ENCODE data around the gene PRKAR1A.

Gene PRKAR1A

GRCh38 chr17:68526548-68526947 is 14.3 kb downstream of the PRKAR1A start:
- H3K9me3 ChIP-seq (ENCODE audit: control insufficient read depth, insufficient read depth, low read depth, low read length) = no peaks in the 10 kb centered on the region
- no peaks in the 10 kb centered on the region for H3K27me3 ChIP-seq (ENCODE audit: control insufficient read depth, insufficient read depth, low read length)
- no peak overlapping the region for H3K27ac ChIP-seq (ENCODE audit: low read depth, low read length)
- peaks cover 96% of the 10 kb centered on the region for H3K36me3 ChIP-seq (ENCODE audit: control insufficient read depth, insufficient read depth, low read length)
- peaks cover 26% of the 10 kb centered on the region; the same call in 1 of the 2 replicates for H3K4me1 ChIP-seq (ENCODE audit: control insufficient read depth, insufficient read depth, low read length)
- H3K4me3 ChIP-seq (ENCODE audit: low read depth, low read length) = no peak overlapping the region
- H3K9ac ChIP-seq (ENCODE audit: low read length) = no peak overlapping the region

- Histone ChIP-seq H3K4me3 (ENCODE audit: low read depth, low read length) (no peak overlapping the region), H3K9ac (ENCODE audit: low read length) (no peak overlapping the region), H3K27me3 (ENCODE audit: control insufficient read depth, insufficient read depth, low read length) (no peaks in the 10 kb centered on the region), H3K9me3 (ENCODE audit: control insufficient read depth, insufficient read depth, low read depth, low read length) (no peaks in the 10 kb centered on the region), H3K4me1 (ENCODE audit: control insufficient read depth, insufficient read depth, low read length) (peaks cover 26% of the 10 kb centered on the region; the same call in 1 of the 2 replicates), H3K27ac (ENCODE audit: low read depth, low read length) (no peak overlapping the region), H3K36me3 (ENCODE audit: control insufficient read depth, insufficient read depth, low read length) (peaks cover 94% of the 10 kb centered on the region)
Measured at GRCh38 chr17:68527314-68527713, 15.1 kb downstream of the PRKAR1A start.

GRCh38 chr17:68531252-68531651 is 19.0 kb downstream of the PRKAR1A start:
- Histone ChIP-seq H3K27ac (ENCODE audit: low read depth, low read length) (no peak overlapping the region), H3K9ac (ENCODE audit: low read length) (no peak overlapping the region), H3K4me1 (ENCODE audit: control insufficient read depth, insufficient read depth, low read length) (peaks cover 24% of the 10 kb centered on the region; the same call in 1 of the 2 replicates), H3K4me3 (ENCODE audit: low read depth, low read length) (no peak overlapping the region), H3K36me3 (ENCODE audit: control insufficient read depth, insufficient read depth, low read length) (peaks cover 89% of the 10 kb centered on the region), H3K9me3 (ENCODE audit: control insufficient read depth, insufficient read depth, low read depth, low read length) (no peaks in the 10 kb centered on the region), H3K27me3 (ENCODE audit: control insufficient read depth, insufficient read depth, low read length) (no peaks in the 10 kb centered on the region)

DNA sequence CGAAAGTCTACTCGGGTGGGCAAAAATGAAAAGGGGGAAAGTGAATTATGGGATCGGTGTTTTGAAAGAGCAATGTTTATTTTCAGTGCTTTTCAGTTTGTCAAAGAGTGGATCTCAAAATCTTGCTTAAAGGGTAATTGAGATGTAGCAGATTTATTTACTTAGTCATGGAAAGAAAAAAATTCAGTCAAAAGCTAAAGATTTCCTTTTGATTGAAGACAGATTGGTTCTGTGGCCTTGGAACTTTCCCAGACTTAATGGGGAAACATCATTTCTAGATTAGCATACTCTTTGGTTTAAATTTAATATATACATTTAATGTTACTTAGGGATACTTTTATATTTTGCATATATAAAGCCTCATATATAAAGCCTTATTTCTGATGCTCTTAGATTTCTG is 20.6 kb downstream of the PRKAR1A start:
- Histone ChIP-seq H3K4me1 (ENCODE audit: control insufficient read depth, insufficient read depth, low read length) (peaks cover 9% of the 10 kb centered on the region; the same call in 1 of the 2 replicates), H3K4me3 (ENCODE audit: low read depth, low read length) (no peak overlapping the region), H3K36me3 (ENCODE audit: control insufficient read depth, insufficient read depth, low read length) (peaks cover 89% of the 10 kb centered on the region), H3K27ac (ENCODE audit: low read depth, low read length) (no peak overlapping the region), H3K9me3 (ENCODE audit: control insufficient read depth, insufficient read depth, low read depth, low read length) (no peaks in the 10 kb centered on the region), H3K9ac (ENCODE audit: low read length) (no peak overlapping the region), H3K27me3 (ENCODE audit: control insufficient read depth, insufficient read depth, low read length) (no peaks in the 10 kb centered on the region)

GRCh38 chr17:68533887-68534694 is 21.9 kb downstream of the PRKAR1A start:
- Histone ChIP-seq H3K4me3 (ENCODE audit: low read depth, low read length) (no peak overlapping the region), H3K27ac (ENCODE audit: low read depth, low read length) (no peak overlapping the region), H3K4me1 (ENCODE audit: control insufficient read depth, insufficient read depth, low read length) (no peaks in the 10 kb centered on the region), H3K27me3 (ENCODE audit: control insufficient read depth, insufficient read depth, low read length) (no peaks in the 10 kb centered on the region), H3K9ac (ENCODE audit: low read length) (no peak overlapping the region), H3K36me3 (ENCODE audit: control insufficient read depth, insufficient read depth, low read length) (peaks cover 89% of the 10 kb centered on the region), H3K9me3 (ENCODE audit: control insufficient read depth, insufficient read depth, low read depth, low read length) (no peaks in the 10 kb centered on the region)

- Histone ChIP-seq H3K9ac (ENCODE audit: low read length) (no peak overlapping the region), H3K27me3 (ENCODE audit: control insufficient read depth, insufficient read depth, low read length) (no peaks in the 10 kb centered on the region), H3K4me3 (ENCODE audit: low read depth, low read length) (no peak overlapping the region), H3K27ac (ENCODE audit: low read depth, low read length) (no peak overlapping the region), H3K9me3 (ENCODE audit: control insufficient read depth, insufficient read depth, low read depth, low read length) (no peaks in the 10 kb centered on the region), H3K36me3 (ENCODE audit: control insufficient read depth, insufficient read depth, low read length) (peaks cover 89% of the 10 kb centered on the region), H3K4me1 (ENCODE audit: control insufficient read depth, insufficient read depth, low read length) (no peaks in the 10 kb centered on the region)
Measured at GRCh38 chr17:68534695-68535088, 22.5 kb downstream of the PRKAR1A start.

- peaks cover 88% of the 10 kb centered on the region for H3K36me3 ChIP-seq (ENCODE audit: control insufficient read depth, insufficient read depth, low read length)
- H3K9me3 ChIP-seq (ENCODE audit: control insufficient read depth, insufficient read depth, low read depth, low read length) = no peaks in the 10 kb centered on the region
Measured at GRCh38 chr17:68535922-68536321, 23.7 kb downstream of the PRKAR1A start.

DNA sequence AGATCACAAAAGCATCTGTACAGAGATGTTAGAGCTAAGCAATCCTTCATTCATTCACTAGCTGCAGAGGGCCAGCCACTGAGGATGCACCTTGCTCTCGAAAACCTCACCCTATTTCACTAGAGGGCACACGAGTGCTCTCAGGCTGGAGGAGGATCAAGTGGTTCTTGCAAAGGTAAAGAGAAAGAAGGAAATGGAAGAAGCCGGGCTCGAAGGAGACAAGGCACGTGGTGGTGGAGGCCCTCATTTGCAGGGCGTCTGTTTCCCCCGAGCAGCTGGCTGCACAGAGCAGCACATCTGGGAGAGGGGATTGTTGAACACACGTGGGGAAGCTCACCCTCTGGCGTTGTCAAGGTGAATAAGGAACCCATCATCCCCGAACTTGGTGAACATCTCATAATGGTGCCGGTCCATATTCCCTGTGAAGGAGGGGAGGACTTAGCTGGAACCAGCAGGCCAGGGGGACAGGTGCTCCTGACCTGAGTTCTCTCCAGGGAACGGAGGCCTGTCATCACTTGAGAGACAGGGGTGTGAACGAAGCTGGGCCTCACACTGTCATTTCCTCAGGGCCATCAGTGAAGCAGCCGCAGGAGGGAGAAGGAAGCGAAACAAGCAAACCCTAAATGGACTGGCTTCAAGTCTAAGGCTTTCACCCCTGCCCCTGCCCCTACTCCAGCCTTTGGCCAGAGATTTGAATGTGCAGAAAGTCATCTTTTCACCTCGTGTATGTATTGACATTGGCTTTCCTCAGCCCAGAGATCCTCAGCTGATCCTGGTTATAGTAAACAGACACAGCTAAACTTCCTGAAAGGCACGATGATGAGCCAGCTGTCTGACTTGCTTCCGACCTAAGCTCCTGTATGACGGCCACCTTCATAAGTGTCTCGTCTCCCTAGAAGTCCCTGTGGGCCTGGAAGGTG is 27.6 kb downstream of the PRKAR1A start:
- Histone ChIP-seq H3K9ac (ENCODE audit: low read length) (no peak overlapping the region), H3K27ac (ENCODE audit: low read depth, low read length) (no peak overlapping the region), H3K9me3 (ENCODE audit: control insufficient read depth, insufficient read depth, low read depth, low read length) (no peaks in the 10 kb centered on the region), H3K4me3 (ENCODE audit: low read depth, low read length) (no peak overlapping the region), H3K27me3 (ENCODE audit: control insufficient read depth, insufficient read depth, low read length) (no peaks in the 10 kb centered on the region), H3K36me3 (ENCODE audit: control insufficient read depth, insufficient read depth, low read length) (peaks cover 93% of the 10 kb centered on the region), H3K4me1 (ENCODE audit: control insufficient read depth, insufficient read depth, low read length) (no peaks in the 10 kb centered on the region)

More at GRCh38 chr17:68535922-68536321, 23.7 kb downstream of the PRKAR1A start:
- Histone ChIP-seq H3K27ac (ENCODE audit: low read depth, low read length) (no peak overlapping the region), H3K27me3 (ENCODE audit: control insufficient read depth, insufficient read depth, low read length) (no peaks in the 10 kb centered on the region), H3K9ac (ENCODE audit: low read length) (no peak overlapping the region), H3K4me1 (ENCODE audit: control insufficient read depth, insufficient read depth, low read length) (no peaks in the 10 kb centered on the region), H3K4me3 (ENCODE audit: low read depth, low read length) (no peak overlapping the region)

GRCh38 chr17:68540981-68541380 is 28.8 kb downstream of the PRKAR1A start:
- no peak overlapping the region for H3K4me3 ChIP-seq (ENCODE audit: low read depth, low read length)
- H3K36me3 ChIP-seq (ENCODE audit: control insufficient read depth, insufficient read depth, low read length) = peaks cover 81% of the 10 kb centered on the region
- H3K27me3 ChIP-seq (ENCODE audit: control insufficient read depth, insufficient read depth, low read length) = no peaks in the 10 kb centered on the region
- H3K9me3 ChIP-seq (ENCODE audit: control insufficient read depth, insufficient read depth, low read depth, low read length) = no peaks in the 10 kb centered on the region
- no peak overlapping the region for H3K9ac ChIP-seq (ENCODE audit: low read length)
- H3K27ac ChIP-seq (ENCODE audit: low read depth, low read length) = no peak overlapping the region
- no peaks in the 10 kb centered on the region for H3K4me1 ChIP-seq (ENCODE audit: control insufficient read depth, insufficient read depth, low read length)

- Histone ChIP-seq H3K27me3 (ENCODE audit: control insufficient read depth, insufficient read depth, low read length) (no peaks in the 10 kb centered on the region), H3K36me3 (ENCODE audit: control insufficient read depth, insufficient read depth, low read length) (peaks cover 73% of the 10 kb centered on the region), H3K9ac (ENCODE audit: low read length) (no peak overlapping the region), H3K9me3 (ENCODE audit: control insufficient read depth, insufficient read depth, low read depth, low read length) (no peaks in the 10 kb centered on the region), H3K27ac (ENCODE audit: low read depth, low read length) (no peak overlapping the region), H3K4me3 (ENCODE audit: low read depth, low read length) (no peak overlapping the region), H3K4me1 (ENCODE audit: control insufficient read depth, insufficient read depth, low read length) (no peaks in the 10 kb centered on the region)
Measured at GRCh38 chr17:68541816-68542215, 29.6 kb downstream of the PRKAR1A start.

Measured in HUES6 (cell line).